Smooth muscle cell (in vitro differentiated cells): ENCODE measurements around the gene PIP4K2A. TPM values are rescaled to one million over a fixed set of nuclear protein-coding genes. Genes with fewer than 3 reads are reported as not detected.
"Not testable (repeated sequence)": the region's sequence is repeated elsewhere in the genome, so short reads cannot be mapped to it uniquely, and the experiment has no call there.

Source experiments
- DNase-seq: peaks from one replicate; lab custom pipeline; 2025; ENCODE audit not compliant: unreplicated experiment; lab: John Stamatoyannopoulos, UW
- H2AFZ ChIP-seq: fragments of 200-600 bp; sonication (generic); 2 replicates; pipeline ENCODE4 v1.6.0; 2016; ENCODE audit warnings: antibody characterized with exemption, low read depth, mild to moderate bottlenecking
- H3F3A ChIP-seq: fragments of 200-600 bp; sonication (generic); 2 replicates; pipeline ENCODE4 v1.6.0; 2017; ENCODE audit warnings: antibody characterized with exemption, low read depth
- H3K27ac ChIP-seq: fragments of 200-600 bp; sonication (generic); 2 replicates; pipeline ENCODE4 v1.5.1; 2016; ENCODE audit warnings: low read depth, mild to moderate bottlenecking
- H3K27me3 ChIP-seq: fragments of 200-600 bp; sonication (generic); 2 replicates; pipeline ENCODE4 v1.6.1; 2016; ENCODE audit warnings: low read depth, mild to moderate bottlenecking
- H3K36me3 ChIP-seq: fragments of 200-600 bp; sonication (generic); 2 replicates; pipeline ENCODE4 v1.5.1; 2016; ENCODE audit warnings: low read depth
- H3K4me1 ChIP-seq: fragments of 200-600 bp; sonication (generic); 2 replicates; pipeline ENCODE4 v1.5.1; 2016; ENCODE audit warnings: low read depth
- H3K4me2 ChIP-seq: fragments of 200-600 bp; sonication (generic); 2 replicates; pipeline ENCODE4 v1.6.0; 2016; ENCODE audit warnings: mild to moderate bottlenecking
- H3K4me3 ChIP-seq: fragments of 200-600 bp; sonication (generic); 2 replicates; pipeline ENCODE4 v1.5.1; 2016; ENCODE audit warnings: mild to moderate bottlenecking
- H3K79me2 ChIP-seq: fragments of 200-600 bp; sonication (generic); 2 replicates; pipeline ENCODE4 v1.6.0; 2016; ENCODE audit warnings: low read depth, mild to moderate bottlenecking
- H3K9ac ChIP-seq: fragments of 200-600 bp; sonication (generic); 2 replicates; pipeline ENCODE4 v1.6.0; 2016; ENCODE audit warnings: low read depth
- H3K9me3 ChIP-seq: fragments of 200-600 bp; sonication (generic); replicated peaks from 2 replicates; pipeline ENCODE4 v1.5.1; 2016; ENCODE audit warnings: low read depth
- H4K20me1 ChIP-seq: fragments of 200-600 bp; sonication (generic); 2 replicates; pipeline ENCODE4 v1.6.0; 2016; ENCODE audit warnings: low read depth
- CTCF ChIP-seq: fragments of 200-600 bp; sonication (generic); IDR thresholded peaks from 2 replicates; pipeline ENCODE4 v1.5.1; 2017; ENCODE audit warnings: borderline replicate concordance, mild to moderate bottlenecking, antibody characterized with exemption; ENCODE audit not compliant: insufficient read depth, poor library complexity, severe bottlenecking
- WGBS: methylation state at CpG from one replicate; pipeline ENCODE4 v1.1.7; 2016; ENCODE audit warnings: low lambda C conversion rate; 5-methylcytosine and 5-hydroxymethylcytosine counted together
- polyA plus RNA-seq: library from polyadenylated mRNA; unstranded; fragments of >200 nt; fragmentation: Nextera tagmentation; extraction: Ambion mirVana; gene quantifications from 2 replicates; pipeline ENCODE4 v1.2.1, GENCODE V29; 2016
- total RNA-seq: library from RNA; depleted of rRNA; stranded (reverse); fragments of >200 nt; gene quantifications from 2 replicates; pipeline ENCODE4 v1.2.3, GENCODE V29; 2014

Gene PIP4K2A
- total and polyA plus RNA-seq, 2 experiments from 2014 or later, result 7.5 to 8.9 TPM

GRCh38 chr10:22693860-22694259 lies 20.5 kb downstream of the PIP4K2A start:
- H3K27me3 ChIP-seq, result no peaks in the 10 kb centered on the region
- WGBS, result 72% methylated on average over 6 of the region's 6 CpGs
- no peaks in the 10 kb centered on the region for H3K9me3 ChIP-seq
- peaks cover 57% of the 10 kb centered on the region for H3K79me2 ChIP-seq
- peaks cover 43% of the 10 kb centered on the region for H4K20me1 ChIP-seq
- H3K27ac ChIP-seq, result no peak overlapping the region
- no peak overlapping the region for H3K9ac ChIP-seq
- H3K4me1 ChIP-seq, result peaks cover 7% of the 10 kb centered on the region
- TF ChIP-seq CTCF, result no peak
- no peaks in the 10 kb centered on the region for H3F3A ChIP-seq
- H3K4me2 ChIP-seq, result no peak overlapping the region
- no peaks in the 10 kb centered on the region for H3K36me3 ChIP-seq
- H2AFZ ChIP-seq, result no peak overlapping the region
- H3K4me3 ChIP-seq, result no peak overlapping the region
- no peak for DNase-seq

GRCh38 chr10:22693371-22693784 lies 21.0 kb downstream of the PIP4K2A start:
- no peak overlapping the region for H3K27ac ChIP-seq
- H3F3A ChIP-seq, result no peaks in the 10 kb centered on the region
- peaks cover 38% of the 10 kb centered on the region for H4K20me1 ChIP-seq
- H3K4me3 ChIP-seq, result no peak overlapping the region
- H3K79me2 ChIP-seq, result peaks cover 57% of the 10 kb centered on the region
- no peak overlapping the region for H2AFZ ChIP-seq
- peaks cover 7% of the 10 kb centered on the region for H3K4me1 ChIP-seq
- H3K9ac ChIP-seq, result no peak overlapping the region
- WGBS, result 21% methylated on average over 5 of the region's 5 CpGs
- DNase-seq, result no peak
- no peaks in the 10 kb centered on the region for H3K27me3 ChIP-seq
- no peaks in the 10 kb centered on the region for H3K9me3 ChIP-seq
- no peak for TF ChIP-seq CTCF
- peak overlapping the region; percentile 27 for H3K4me2 ChIP-seq
- H3K36me3 ChIP-seq, result no peaks in the 10 kb centered on the region

- H3K4me1 ChIP-seq, H3K27ac ChIP-seq, H3F3A ChIP-seq, H3K9me3 ChIP-seq, DNase-seq, H3K4me2 ChIP-seq, H3K36me3 ChIP-seq, H3K4me3 ChIP-seq, H2AFZ ChIP-seq, H3K27me3 ChIP-seq, H3K9ac ChIP-seq: not testable (repeated sequence)
- WGBS, result 98% methylated on average over 5 of the region's 5 CpGs
- Histone ChIP-seq H3K79me2 (peaks cover 57% of the 10 kb centered on the region), H4K20me1 (peaks cover 28% of the 10 kb centered on the region)
Observed at GRCh38 chr10:22692119-22692518, 22.3 kb downstream of the PIP4K2A start.

- Histone ChIP-seq H3K4me1 (peaks cover 7% of the 10 kb centered on the region), H3K9me3 (no peaks in the 10 kb centered on the region), H3K79me2 (peaks cover 60% of the 10 kb centered on the region), H3K4me3 (no peak overlapping the region), H3K4me2 (no peak overlapping the region), H2AFZ (no peak overlapping the region), H3K27me3 (no peaks in the 10 kb centered on the region), H3F3A (no peaks in the 10 kb centered on the region), H3K27ac (no peak overlapping the region), H3K36me3 (no peaks in the 10 kb centered on the region), H3K9ac (no peak overlapping the region), H4K20me1 (peaks cover 22% of the 10 kb centered on the region)
- no peak for DNase-seq
- TF ChIP-seq CTCF, result no peak
- WGBS, result 65% methylated on average over 9 of the region's 9 CpGs
Observed at GRCh38 chr10:22690614-22691431, 23.6 kb downstream of the PIP4K2A start.
